ENCODE data around the gene RALGPS1.

The RALGPS1 gene

DNA sequence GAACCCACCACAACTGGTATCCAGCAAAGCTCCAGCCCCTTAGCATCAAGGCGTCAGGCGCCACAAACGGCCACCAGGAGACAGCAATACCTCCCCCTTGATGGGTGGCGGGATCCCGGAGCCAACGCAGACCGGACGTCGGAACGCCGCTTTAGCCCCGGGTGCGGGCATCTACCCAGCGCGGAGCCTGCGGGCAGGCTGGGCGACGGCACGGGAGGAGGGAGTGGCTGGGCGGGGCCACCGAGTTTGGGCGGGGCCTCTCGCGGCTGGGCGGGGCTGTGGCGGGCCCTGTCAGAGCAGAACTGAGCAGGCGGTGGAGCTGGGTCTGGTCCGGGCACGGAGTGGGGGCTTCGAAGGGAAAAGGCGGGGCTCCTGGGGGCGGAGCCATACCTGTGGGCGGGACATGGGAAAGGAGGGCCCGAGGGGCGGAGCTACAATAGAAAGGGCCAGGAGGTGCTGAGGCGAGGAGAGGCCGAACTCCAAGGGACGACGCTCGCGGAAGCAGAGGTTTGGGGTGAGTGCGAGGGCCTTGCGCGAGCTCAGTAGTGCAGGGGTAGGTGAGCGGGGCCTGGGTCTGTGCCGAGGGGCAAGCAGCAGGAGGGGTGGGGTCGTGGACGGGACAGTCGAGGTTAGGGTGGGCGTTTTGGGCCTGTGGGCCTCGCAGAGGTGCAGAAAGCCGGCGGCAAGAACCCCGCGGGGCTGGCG, 309.7 kb downstream of the RALGPS1 start:
- peaks cover 28% of the 10 kb centered on the region for H3K4me1 Mint-ChIP-seq
- H3K4me3 Mint-ChIP-seq, result peak overlapping the region; percentile 91
- H3K27me3 Mint-ChIP-seq, result no peaks in the 10 kb centered on the region
- H3K36me3 Mint-ChIP-seq (ENCODE audit: insufficient read depth), result peaks cover 27% of the 10 kb centered on the region
- H3K27ac Mint-ChIP-seq (ENCODE audit: low read depth), result peak overlapping the region; percentile 97
- peak; percentile 74 for ATAC-seq (replicated peaks; ENCODE audit: extremely low read depth, poor library complexity, severe bottlenecking)
- no peaks in the 10 kb centered on the region for H3K9me3 Mint-ChIP-seq
- peak; percentile 85 for DNase-seq (ENCODE audit: low spot score in 2 of 2)

DNA sequence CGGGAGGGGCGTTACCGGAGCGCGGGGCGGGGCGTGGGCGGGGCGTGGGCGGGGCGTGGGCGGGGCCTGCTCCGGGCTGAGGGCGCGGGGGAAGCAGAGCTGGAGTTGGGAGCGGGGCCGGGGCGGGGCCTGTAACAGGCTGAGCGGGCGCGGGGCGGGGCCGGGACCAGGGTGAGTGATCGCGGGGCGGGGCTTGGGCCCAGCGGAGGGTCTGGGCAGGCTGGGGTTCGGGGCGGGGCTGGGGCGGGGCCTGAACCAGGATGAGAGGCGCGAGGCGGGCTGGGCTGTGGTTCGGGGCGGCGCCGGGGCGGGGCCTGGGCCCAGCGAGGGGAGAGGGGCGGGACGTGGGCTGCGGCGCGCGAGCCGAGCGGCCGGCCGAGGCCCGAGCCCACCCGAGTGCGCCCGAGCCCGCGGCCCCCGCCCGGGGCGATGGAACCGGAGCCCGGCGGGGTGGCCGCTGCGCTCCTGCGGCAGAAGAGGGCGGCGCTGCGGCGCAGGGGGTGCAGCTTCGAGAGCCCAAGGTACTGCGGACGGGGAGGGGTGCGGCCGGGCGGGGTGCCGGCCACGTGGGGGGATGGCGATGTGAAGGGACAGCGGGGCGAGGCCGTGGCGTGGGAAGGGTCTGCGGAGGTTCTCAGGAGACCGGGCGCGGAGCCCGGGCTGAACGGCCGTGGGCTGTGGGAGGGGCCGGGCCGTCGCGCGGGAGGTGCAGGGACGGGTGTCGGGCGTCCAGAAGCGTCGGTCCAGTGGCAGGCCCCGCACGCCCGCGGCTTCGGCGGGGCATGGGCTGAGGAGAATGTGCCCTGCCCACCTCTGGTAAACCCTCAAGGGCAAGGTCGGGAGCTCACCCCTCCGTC, 310.5 kb downstream of the RALGPS1 start:
- Mint-ChIP-seq H3K27ac (ENCODE audit: low read depth) (peak overlapping the region; percentile 97), H3K4me1 (peaks cover 28% of the 10 kb centered on the region), H3K27me3 (no peaks in the 10 kb centered on the region), H3K36me3 (ENCODE audit: insufficient read depth) (peaks cover 27% of the 10 kb centered on the region), H3K9me3 (no peaks in the 10 kb centered on the region), H3K4me3 (peak overlapping the region; percentile 91)
- peak; percentile 71 for ATAC-seq (replicated peaks; ENCODE audit: extremely low read depth, poor library complexity, severe bottlenecking)
- peak; percentile 69 to 71 for DNase-seq (ENCODE audit: low spot score in 2 of 2)

DNA sequence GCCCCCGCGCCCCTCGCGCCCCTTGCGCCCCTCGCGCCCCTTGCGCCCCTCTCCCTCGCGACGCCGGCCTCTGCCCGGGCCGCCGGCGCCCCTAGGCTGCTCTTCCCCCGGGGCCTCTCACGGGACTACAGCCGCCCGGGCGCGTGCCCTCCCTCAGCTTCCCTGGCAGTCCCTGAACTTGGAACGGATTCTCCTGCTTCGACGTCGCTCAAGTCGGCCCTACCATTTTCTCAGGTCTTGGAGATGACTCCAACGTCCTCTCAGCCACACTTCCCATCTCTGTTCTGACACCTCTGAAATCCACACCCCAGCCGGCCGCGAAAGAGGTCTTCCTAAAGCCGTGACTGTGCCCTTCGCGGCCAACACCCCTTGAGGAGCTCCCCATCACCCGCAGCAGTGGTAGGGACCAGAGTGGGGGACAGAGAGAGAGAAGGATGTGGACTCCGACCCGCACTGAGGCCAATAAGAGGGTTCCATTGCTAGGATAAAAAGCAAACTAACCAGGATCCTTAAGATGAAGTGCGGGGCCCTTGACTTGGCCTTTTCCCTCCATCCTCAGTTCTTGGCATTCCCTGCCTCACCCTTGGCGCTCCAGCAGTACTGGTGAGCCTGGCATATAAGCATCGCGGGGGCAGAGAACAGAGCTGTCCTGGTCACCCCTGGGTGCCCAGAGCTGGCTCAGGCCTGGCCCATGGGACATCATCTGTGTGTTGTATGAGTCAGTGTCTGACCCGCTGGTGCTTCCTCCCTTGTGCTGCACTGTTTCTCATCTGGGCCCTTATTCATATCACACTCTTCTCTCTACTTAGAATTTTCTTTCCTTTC, 311.4 kb downstream of the RALGPS1 start:
- H3K36me3 Mint-ChIP-seq (ENCODE audit: insufficient read depth), result peaks cover 27% of the 10 kb centered on the region
- peak overlapping the region; percentile 97 for H3K27ac Mint-ChIP-seq (ENCODE audit: low read depth)
- no peaks in the 10 kb centered on the region for H3K9me3 Mint-ChIP-seq
- peaks cover 28% of the 10 kb centered on the region for H3K4me1 Mint-ChIP-seq
- peak overlapping the region; percentile 91 for H3K4me3 Mint-ChIP-seq
- ATAC-seq (replicated peaks; ENCODE audit: extremely low read depth, poor library complexity, severe bottlenecking) (no peak), DNase-seq (ENCODE audit: low spot score in 2 of 2) (no peak)
- no peaks in the 10 kb centered on the region for H3K27me3 Mint-ChIP-seq

DNA sequence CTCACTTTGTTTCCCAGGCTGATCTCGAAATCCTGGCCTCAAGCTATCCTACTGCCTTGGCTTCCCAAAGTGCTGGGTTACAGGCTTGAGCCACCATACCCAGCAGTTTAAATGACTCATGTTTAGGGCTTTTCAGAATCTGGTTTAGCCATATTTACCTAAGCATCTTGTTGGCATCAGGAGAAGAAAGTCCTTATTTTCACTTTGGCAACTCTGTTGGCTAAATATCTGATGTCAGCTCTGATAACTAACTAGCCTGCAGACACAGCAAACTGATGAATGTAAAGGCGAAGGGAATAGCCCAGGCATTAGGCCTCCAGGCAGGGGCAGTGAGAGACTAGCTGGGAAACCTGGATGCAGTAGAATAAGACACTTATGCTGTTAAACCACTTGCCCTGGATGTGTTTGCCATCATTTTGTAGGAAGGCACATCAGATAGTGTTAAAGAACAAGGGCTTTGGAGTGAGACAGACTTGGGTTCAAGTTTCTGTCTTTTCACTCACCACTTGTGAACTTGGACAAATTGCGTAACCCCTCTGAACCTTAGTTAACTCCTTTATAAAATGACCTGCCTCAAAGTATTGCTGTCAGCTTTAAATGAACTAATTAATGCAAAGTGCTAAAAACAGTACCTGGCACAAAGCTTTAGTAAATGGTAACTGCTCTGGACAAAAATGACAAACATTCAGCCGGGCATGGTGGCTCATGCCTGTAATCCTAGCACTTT, 315.3 kb downstream of the RALGPS1 start:
- Mint-ChIP-seq H3K9me3 (no peaks in the 10 kb centered on the region), H3K36me3 (ENCODE audit: insufficient read depth) (peaks cover 16% of the 10 kb centered on the region), H3K4me3 (no peak overlapping the region), H3K4me1 (peaks cover 11% of the 10 kb centered on the region), H3K27me3 (no peaks in the 10 kb centered on the region), H3K27ac (ENCODE audit: low read depth) (no peak overlapping the region)
- ATAC-seq (replicated peaks; ENCODE audit: extremely low read depth, poor library complexity, severe bottlenecking) (no peak), DNase-seq (ENCODE audit: low spot score in 2 of 2) (no peak)

DNA sequence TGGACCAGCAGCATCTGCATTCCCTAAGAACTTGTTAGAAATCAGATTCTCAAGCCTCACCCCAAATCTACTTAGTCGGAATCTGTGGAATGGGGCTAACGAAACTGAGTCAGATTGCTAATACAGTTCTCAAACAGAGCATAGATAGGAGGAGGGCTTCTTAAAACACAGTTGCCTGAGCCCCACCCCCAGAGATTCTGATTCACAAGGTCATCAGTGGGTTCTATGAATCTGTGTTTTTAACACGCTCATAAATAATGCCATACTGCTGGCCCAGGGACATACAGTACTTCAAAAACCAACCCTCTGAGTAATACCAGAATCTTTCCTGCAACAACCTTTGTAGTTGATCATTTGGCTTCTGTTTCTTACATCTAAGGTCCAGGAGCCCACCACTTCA, 317.1 kb downstream of the RALGPS1 start:
- H3K27ac Mint-ChIP-seq (ENCODE audit: low read depth), result no peak overlapping the region
- no peak overlapping the region for H3K4me3 Mint-ChIP-seq
- peaks cover 1% of the 10 kb centered on the region for H3K36me3 Mint-ChIP-seq (ENCODE audit: insufficient read depth)
- H3K4me1 Mint-ChIP-seq, result peaks cover 1% of the 10 kb centered on the region
- no peak for DNase-seq (ENCODE audit: low spot score in 2 of 2)
- H3K27me3 Mint-ChIP-seq, result no peaks in the 10 kb centered on the region
- no peak for ATAC-seq (replicated peaks; ENCODE audit: extremely low read depth, poor library complexity, severe bottlenecking)
- no peaks in the 10 kb centered on the region for H3K9me3 Mint-ChIP-seq

DNA sequence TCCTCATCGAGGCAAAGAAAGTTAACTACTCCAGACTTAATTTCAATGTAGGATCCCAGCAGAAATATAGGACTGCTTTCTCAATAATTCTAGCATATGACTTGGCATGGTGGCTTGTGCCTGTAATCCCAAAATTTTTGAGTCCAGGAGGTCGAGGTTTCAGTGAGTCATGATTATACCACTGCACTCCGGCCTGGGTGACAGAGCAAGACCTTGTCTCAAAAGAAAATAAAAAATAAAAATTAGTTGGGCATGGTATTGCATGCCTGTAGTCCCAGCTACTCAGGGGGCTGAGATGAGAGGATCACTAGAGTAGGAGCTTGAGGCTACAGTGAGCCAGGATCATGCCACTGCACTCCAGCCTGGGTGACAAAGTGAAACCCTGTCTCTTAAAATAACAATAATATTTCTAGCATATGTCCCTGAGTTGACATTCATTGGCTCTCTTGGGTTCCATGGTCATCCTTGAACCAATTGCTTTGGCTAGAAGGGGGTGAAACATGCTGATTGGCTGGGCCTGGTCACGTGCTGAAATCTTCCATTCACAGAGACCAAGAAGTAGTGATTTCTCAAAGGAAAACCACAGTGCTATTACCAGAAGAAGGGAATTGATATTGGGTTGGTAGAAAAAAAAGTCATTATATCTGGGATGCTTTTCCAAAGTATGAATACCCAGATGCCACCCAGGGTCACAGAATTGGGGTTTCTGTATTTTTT, 318.4 kb downstream of the RALGPS1 start:
- H3K4me1 Mint-ChIP-seq, result no peaks in the 10 kb centered on the region
- H3K27me3 Mint-ChIP-seq, result no peaks in the 10 kb centered on the region

DNA sequence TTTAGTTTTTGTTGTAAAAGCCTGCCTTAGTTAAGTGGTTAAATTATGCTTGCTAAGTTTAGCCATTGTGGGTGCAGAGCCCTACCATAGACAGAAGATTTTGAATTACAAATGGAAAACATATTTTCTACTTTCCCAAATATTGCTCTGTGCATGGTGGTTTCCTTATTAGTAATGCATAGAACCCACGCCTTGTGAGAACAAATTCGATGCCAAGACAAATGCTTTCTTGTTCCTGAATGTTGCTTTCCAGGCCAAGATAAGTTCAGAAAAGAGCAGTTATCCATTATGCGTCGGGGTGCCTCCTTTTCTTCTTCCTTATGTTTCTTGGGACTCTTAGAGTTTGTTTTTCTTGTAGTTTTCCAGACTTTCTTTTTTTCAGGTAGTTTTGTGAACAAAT, 319.0 kb downstream of the RALGPS1 start:
- H3K27me3 Mint-ChIP-seq, result no peaks in the 10 kb centered on the region
- ATAC-seq (replicated peaks; ENCODE audit: extremely low read depth, poor library complexity, severe bottlenecking), result no peak
- no peaks in the 10 kb centered on the region for H3K9me3 Mint-ChIP-seq
- H3K27ac Mint-ChIP-seq (ENCODE audit: low read depth), result no peak overlapping the region
- H3K36me3 Mint-ChIP-seq (ENCODE audit: insufficient read depth), result no peaks in the 10 kb centered on the region
- no peak overlapping the region for H3K4me3 Mint-ChIP-seq
- no peaks in the 10 kb centered on the region for H3K4me1 Mint-ChIP-seq
- DNase-seq (ENCODE audit: low spot score in 2 of 2), result no peak

More for the DNA sequence above, 318.4 kb downstream of the RALGPS1 start:
- Mint-ChIP-seq H3K9me3 (no peaks in the 10 kb centered on the region), H3K27ac (ENCODE audit: low read depth) (no peak overlapping the region), H3K4me3 (no peak overlapping the region), H3K36me3 (ENCODE audit: insufficient read depth) (no peaks in the 10 kb centered on the region)
- DNase-seq (ENCODE audit: low spot score in 2 of 2) (no peak), ATAC-seq (replicated peaks; ENCODE audit: extremely low read depth, poor library complexity, severe bottlenecking) (no peak)

DNA sequence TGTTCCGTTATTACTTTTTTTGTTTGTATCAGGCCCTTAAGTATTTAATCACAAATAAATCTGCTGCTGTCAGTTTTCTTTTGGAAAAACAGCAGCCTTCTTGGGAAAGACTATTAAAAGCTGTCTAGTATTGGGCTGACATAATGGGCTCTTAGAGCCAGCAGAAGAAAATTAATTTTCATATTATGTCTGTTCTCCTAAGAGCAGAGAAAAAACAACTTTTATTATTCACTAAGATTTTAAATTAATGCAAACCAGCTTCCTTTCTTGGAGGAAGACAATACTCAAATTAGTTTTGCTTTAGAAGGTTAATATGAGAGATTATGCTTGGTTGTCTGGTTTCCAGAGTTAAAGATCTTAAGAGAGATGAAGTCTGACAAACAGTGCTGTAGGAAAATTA, 319.4 kb downstream of the RALGPS1 start:
- Mint-ChIP-seq H3K27ac (ENCODE audit: low read depth) (no peak overlapping the region), H3K9me3 (no peaks in the 10 kb centered on the region), H3K4me3 (no peak overlapping the region), H3K4me1 (no peaks in the 10 kb centered on the region), H3K36me3 (ENCODE audit: insufficient read depth) (no peaks in the 10 kb centered on the region), H3K27me3 (no peaks in the 10 kb centered on the region)
- ATAC-seq (replicated peaks; ENCODE audit: extremely low read depth, poor library complexity, severe bottlenecking), result no peak
- DNase-seq (ENCODE audit: low spot score in 2 of 2), result no peak

DNA sequence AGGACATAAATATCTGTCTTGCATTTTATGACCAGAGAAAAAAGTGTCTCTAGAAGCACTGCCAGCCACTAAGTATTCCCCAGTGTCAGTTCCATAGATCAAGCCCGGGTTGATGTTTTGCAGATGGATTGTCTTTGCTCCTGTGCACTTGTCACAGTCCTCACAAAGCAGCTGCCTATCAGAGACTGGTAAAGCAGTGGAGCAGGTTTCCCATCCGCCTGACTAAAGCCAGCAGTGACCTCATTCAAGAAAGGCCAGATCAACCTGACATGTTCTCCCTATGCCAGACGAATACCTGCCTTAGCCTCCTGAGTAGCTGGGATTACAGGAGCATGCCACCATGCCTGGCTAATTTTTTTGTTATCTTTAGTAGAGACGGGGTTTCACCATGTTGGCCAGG, 323.2 kb downstream of the RALGPS1 start:
- Mint-ChIP-seq H3K27me3 (no peaks in the 10 kb centered on the region), H3K27ac (ENCODE audit: low read depth) (no peak overlapping the region), H3K4me3 (no peak overlapping the region), H3K9me3 (no peaks in the 10 kb centered on the region), H3K36me3 (ENCODE audit: insufficient read depth) (no peaks in the 10 kb centered on the region), H3K4me1 (no peaks in the 10 kb centered on the region)
- DNase-seq (ENCODE audit: low spot score in 2 of 2) (no peak), ATAC-seq (replicated peaks; ENCODE audit: extremely low read depth, poor library complexity, severe bottlenecking) (no peak)

DNA sequence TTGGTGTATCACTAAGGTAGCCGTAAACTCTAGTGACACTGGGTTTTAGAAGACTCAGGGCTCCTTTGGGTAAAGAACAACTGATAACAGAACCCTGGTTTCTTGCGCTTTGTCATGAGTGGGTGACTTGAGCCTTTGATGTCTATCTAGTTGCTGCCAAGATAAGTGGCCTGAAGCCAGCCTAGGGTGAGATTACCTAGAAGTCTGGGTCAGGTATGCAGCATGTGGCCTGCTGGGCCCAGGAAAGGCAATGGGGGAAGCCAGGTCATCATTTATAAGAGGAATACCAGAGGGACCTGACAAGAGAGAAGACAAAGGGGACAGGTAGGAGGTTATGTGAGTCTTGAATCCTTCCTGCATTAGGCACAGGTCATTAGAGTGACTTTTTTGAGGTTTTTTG, 326.8 kb downstream of the RALGPS1 start:
- no peaks in the 10 kb centered on the region for H3K9me3 Mint-ChIP-seq
- DNase-seq (ENCODE audit: low spot score in 2 of 2), result no peak
- no peaks in the 10 kb centered on the region for H3K36me3 Mint-ChIP-seq (ENCODE audit: insufficient read depth)
- peaks cover 13% of the 10 kb centered on the region for H3K4me1 Mint-ChIP-seq
- no peaks in the 10 kb centered on the region for H3K27me3 Mint-ChIP-seq
- no peak overlapping the region for H3K4me3 Mint-ChIP-seq
- H3K27ac Mint-ChIP-seq (ENCODE audit: low read depth), result no peak overlapping the region
- ATAC-seq (replicated peaks; ENCODE audit: extremely low read depth, poor library complexity, severe bottlenecking), result no peak

DNA sequence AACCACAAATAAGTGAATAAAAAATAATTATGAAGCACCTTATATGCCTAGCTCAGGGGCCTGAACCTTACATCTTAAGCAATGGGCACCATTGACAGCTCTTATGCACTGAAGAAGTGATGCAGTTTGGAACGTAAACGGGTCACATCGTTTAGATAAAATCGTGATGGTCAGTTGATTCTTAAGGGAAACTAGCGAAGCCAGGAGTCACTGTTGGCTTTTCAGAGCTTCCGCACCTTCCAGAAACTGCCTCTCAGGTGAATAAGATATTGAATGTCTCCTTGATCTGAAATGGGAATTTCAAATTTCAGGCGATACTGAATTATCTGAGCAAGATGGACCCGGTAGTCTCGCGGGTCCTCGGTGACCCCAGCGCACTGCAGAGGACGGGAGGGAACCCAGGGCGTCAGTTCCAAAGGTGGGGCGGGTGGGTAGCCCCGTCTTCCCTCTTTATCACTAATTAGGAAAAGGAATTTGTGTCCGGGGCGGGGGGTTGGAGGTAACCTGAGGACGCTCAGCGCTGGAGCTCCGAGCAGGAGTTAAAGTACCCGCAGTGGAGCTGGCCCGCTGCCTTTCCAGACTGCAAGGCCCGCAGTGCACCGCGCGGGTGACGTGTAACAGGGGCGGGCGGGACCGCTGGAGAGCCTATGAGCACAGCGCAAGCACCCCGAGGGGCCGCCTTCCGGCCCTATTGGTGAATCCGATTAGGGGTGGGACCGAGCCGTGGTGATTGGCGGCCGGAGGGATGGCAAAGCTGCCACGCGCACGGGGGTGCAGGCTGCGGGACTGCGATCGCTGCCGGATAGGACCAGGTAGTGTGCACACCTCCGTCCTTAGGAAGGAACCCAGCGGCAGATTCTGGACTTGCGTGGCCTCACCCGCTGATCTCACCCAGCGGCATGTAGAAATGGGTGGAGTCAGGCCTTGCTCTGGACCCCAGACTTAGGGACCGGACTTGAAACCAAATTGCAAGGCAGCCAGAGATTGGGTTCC, 330.3 kb downstream of the RALGPS1 start:
- H3K27ac Mint-ChIP-seq (ENCODE audit: low read depth), result no peak overlapping the region
- no peaks in the 10 kb centered on the region for H3K36me3 Mint-ChIP-seq (ENCODE audit: insufficient read depth)
- no peaks in the 10 kb centered on the region for H3K27me3 Mint-ChIP-seq
- H3K4me1 Mint-ChIP-seq, result peaks cover 13% of the 10 kb centered on the region
- H3K9me3 Mint-ChIP-seq, result no peaks in the 10 kb centered on the region
- ATAC-seq (replicated peaks; ENCODE audit: extremely low read depth, poor library complexity, severe bottlenecking), result peak; percentile 100
- DNase-seq (ENCODE audit: low spot score in 2 of 2), result peak; percentile 88 to 90
- peak overlapping the region; percentile 81 for H3K4me3 Mint-ChIP-seq

Measured in central memory CD8-positive, alpha-beta T cell (primary cell).